GM21360 (cell line): Measurements from ENCODE around the gene CITED4.

Source experiments
- ATAC-seq: cut with Tn5 transposase; IDR thresholded peaks from one replicate; pipeline ENCODE4 v1.9.1; 2021; ENCODE audit warnings: mild to moderate bottlenecking, moderate library complexity; ENCODE audit not compliant: unreplicated experiment

CITED4 gene

DNA sequence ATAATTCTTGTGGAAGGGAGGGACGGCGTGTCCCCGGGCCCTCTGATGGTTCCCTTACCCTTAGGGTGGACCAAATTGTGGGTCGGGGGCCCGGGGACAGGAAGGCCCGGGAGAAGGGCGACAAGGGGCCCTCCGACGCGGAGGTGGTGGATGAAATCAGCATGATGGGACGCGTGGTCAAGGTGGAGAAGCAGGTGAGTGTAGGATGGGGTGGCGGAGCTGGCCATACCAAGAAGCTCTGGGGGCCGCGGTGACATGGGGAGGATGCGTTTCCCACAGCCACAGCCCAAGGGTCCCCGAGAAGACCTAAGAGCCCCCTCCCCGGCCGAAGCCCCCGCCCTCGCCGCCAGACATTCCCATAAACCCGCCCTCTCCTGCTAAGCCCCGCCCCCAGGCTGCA, 24.6 kb downstream of the CITED4 start:
- no peak for ATAC-seq

DNA sequence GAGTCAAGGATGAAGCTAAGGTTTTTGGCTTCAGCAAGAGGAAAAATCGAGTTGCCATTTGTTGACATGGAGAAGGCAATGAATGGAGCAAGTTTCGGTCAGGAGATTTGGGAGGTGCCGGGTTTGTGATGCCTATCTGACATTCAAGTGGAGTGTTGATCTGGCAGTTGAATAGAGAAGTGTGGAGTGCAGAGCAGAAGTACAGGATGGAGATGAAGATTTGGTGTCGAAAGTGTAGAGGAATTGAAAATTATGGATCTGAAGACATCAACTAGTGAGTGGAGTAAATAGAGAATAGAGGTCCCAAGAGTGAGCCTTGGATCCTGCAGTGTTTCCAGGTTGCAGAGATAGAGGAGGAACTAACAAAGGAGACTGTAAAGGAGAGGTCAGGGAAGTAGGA, 25.9 kb downstream of the CITED4 start:
- no peak for ATAC-seq

DNA sequence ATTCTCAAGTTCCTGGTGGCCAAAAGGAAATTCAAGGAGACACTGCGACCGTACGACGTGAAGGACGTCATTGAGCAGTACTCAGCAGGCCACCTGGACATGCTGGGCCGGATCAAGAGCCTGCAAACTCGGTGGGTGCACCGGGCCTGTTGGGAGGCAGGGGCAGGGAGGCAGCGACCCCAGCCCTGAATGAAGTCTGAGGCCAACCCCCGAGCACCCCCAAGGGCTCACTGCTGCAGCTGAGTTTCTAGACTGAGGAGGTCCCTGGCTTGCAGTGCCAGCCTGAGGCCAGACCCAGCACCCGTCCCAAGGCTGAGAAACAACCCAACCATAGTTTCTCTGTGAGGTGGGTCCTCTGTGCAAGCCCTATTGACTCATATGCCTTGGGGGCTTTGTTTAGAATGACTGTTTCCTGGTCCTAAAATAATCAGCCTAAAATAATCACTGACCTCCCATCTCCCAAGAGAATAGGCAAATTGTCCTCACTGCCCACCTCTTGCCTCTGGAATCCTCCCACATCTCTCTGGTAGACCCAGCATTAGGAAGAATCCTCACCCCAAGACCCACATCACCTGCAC, 27.1 kb downstream of the CITED4 start:
- ATAC-seq = no peak

DNA sequence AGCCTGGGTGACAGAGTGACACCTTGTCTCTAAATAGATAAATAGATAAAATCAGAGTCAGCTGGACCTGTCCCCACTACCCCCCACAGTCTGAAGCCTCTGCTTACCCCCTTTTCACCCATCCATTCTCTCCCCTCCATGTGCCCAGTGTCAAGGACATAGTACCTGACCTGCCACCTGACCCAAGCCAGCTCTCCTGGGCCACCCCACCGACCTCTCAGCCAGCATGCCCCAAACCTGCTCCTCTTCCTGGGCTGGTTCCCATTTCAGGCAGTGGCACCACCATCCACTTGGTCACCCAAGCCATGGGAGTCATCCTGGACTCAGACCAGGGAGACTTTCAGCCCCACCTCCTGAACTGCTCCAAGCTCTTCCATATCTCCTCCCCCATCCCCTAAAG, 28.2 kb downstream of the CITED4 start:
- no peak for ATAC-seq

DNA sequence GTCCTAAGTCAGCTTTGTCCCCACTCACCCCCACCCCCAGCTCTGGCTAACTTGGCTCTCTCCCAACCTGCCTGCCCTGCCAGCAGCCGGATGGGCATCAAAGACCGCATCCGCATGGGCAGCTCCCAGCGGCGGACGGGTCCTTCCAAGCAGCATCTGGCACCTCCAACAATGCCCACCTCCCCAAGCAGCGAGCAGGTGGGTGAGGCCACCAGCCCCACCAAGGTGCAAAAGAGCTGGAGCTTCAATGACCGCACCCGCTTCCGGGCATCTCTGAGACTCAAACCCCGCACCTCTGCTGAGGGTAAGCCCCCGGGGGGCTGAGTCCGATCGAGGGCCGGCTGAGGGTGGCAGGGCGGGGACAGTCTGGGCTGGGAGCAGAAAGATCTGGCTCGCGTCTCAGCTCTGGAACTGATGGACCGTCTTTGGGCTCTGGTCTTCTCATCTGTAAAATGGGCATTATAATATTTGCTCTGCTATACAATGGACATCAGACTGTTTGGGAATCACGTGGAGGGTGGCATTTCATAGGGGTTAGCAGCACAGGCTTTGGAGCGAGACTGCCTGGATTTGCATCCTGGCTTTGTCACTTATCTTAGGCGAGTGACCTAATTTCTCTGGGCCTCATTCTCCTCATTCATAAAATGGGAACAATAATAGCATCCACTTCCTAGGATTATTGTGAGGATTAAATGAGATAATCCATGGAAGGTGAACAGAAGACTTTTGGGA, 31.0 kb downstream of the CITED4 start:
- no peak for ATAC-seq

DNA sequence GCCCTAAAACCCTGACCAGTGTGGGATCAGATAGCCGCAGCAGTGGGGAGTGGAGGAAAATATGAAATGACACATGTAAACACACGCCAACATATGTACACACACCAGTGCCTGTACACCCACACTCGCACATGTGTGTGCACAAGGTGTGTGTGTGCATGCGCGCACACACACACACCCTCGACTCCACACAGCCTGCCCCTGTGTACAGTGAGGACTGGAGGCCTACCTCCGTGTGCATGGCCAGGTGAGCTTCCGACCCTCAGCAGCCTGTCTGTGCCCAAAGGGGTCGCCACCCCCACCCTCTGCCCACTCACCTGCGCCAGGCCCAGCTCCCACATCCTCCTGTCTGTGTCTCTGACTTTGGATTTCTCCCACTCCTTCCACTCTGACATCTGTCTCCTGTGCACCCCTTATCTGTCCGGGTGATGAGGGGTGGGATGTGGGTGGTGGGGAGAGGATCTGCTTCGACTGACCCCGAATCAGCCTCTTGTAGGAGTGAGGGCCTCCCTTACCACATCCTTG, 31.7 kb downstream of the CITED4 start:
- no peak for ATAC-seq

DNA sequence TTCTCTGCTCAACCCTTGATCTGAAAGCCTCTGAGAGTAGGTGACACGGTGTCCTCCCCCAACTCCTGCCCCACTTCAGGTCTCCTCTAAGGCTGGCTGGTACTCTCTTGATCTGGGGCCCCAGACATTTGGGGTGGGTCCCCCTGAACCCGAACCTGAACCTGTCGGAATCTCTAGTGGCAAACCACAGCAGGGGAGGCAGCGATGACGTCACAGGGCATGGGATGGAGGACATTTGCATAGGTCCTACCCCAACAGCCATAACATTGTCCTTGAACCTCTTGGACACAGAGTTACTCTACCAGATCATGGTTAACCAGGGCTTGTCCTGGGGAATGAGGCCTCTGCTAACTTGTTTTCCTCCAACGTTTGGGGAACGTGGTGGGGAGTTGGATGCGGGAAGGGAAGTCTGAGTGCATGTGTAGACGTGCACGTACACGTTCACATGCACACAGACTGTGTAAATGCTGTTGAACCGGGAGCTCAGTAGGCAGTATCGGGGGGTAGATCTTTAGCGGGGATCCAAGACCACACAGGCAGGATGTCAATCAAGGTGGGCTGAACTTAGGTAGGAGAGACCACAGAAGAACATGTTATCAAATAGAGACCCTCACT, 32.4 kb downstream of the CITED4 start:
- no peak for ATAC-seq

DNA sequence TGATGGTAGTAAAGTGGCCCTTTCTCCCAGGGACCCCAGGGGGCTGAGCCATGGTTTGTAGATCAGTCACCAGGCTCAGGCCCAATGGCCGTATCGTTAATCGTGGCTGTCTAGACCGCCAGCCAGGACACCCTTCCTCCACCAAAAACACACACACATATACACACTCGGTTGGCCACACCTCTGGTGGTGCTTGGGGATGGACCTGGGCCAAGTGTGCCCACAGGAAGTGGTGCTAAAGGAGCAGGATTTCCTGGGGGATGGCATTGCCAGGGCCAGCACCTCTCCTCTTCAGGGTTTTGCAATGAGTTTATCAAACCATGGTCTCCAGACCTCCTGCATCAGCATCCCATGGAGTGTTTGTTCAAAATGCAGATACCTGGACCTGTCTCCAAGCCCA, 36.2 kb downstream of the CITED4 start:
- ATAC-seq = no peak

DNA sequence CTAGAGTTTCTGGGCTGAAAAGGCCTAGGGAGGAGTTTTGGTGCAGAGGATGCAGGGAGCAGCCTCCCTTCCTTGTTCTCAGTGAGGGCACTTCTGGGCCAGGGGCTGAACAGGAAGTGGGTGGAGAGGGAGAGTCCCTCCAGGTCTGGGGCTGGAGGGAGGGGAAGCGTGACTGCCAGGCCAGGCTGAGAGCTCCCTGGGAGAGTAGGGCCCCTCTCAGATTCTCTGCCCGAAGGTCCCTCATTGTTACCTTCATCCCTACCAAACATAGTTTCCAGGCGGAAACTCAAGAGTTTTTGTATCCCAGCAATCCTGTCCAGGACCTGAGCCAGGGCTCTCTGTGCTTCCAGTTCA, 36.8 kb downstream of the CITED4 start:
- no peak for ATAC-seq

DNA sequence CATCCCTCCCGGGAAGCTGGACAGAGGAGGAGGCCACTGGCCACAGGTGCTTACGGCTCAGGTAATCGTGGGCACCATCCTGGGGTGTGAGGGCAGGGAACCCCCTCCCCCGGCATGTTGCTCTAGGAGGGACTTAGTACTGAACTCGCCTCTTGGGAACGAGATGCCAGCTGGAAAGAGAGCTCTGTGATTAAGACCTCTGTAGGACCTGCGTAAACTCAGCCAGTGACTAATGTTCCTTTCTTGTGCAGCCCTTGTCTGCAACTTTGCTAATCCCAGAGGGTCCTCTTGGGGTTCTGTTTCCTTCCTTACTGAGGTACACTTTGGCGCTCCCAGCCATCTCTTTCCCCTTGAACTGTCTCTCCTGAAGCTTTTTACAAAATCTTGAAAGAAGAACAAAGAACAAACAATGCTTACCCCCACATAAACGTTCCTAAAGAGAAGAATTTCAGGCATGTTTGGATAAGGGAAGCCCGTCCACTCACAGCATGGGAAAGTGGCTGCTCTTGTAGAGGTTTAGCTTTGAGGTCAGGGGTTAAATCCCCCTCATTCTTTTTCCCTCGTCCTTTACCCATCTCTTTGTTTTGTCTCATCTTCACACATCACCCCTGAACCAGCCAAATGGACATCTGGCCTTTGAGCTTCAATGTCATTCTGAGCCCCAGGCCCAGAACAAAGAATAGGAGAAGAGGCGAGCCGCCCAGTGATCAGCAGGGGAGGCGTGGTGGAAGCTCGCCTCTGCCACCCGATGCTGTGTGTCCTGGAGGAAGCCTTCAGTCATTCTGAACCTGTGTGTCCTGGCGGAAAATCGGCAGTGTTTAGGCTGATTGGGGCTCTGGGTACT, 37.4 kb downstream of the CITED4 start:
- no peak for ATAC-seq

DNA sequence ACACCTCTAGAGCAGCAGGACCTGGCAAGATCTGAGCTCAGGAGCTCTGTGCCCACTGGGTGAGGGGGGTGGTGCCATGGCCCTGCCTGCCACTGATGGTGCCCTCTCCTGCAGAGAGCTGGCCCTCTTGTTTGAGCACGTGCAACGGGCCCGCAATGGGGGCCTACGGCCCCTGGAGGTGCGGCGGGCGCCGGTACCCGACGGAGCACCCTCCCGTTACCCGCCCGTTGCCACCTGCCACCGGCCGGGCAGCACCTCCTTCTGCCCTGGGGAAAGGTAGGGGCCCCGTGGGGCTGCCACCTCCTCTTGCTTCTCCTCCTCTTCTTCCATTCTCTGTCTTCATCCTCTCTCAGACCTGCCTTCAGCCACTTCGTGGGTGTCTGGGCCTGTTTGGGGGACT, 38.2 kb downstream of the CITED4 start:
- ATAC-seq = no peak

DNA sequence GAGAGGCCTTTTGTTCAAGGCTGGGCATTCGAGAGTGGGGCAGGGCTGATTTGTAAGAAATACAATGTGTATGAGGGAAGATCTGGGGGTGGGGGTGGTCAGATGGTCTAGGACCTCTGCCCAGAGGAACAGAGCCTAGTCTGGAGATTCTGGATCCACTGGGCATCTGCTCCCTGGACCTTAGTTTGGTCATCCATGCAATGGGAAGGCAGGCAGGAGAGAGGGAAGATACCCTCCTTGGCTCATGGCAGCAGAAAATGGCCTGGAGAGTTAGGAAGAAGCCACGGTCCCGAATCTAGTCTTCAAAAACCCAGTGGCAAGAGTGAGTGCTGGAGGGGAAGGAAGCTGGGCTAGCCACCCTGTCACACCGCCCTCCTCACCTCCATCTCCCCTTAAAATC, 38.8 kb downstream of the CITED4 start:
- ATAC-seq = no peak

DNA sequence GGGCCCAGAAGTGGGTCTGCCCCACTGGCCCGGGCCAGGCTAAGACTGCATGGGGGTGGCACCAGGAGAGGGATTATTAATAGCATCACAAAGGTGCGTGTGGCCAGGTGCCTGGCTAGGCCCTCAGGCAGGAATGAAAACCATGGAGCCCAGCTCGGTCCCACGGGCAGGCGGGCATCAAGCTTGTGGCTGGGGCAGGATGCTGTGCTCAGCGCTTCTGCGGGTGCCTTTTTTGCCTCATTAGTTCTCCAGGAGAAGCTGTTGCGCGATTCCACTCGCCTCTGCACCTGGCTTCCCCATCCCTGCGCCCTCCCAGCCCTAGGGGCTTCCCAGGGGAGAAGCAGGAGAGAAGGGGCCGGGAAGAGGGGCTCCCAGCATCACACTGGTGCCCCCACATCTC, 39.3 kb downstream of the CITED4 start:
- no peak for ATAC-seq

DNA sequence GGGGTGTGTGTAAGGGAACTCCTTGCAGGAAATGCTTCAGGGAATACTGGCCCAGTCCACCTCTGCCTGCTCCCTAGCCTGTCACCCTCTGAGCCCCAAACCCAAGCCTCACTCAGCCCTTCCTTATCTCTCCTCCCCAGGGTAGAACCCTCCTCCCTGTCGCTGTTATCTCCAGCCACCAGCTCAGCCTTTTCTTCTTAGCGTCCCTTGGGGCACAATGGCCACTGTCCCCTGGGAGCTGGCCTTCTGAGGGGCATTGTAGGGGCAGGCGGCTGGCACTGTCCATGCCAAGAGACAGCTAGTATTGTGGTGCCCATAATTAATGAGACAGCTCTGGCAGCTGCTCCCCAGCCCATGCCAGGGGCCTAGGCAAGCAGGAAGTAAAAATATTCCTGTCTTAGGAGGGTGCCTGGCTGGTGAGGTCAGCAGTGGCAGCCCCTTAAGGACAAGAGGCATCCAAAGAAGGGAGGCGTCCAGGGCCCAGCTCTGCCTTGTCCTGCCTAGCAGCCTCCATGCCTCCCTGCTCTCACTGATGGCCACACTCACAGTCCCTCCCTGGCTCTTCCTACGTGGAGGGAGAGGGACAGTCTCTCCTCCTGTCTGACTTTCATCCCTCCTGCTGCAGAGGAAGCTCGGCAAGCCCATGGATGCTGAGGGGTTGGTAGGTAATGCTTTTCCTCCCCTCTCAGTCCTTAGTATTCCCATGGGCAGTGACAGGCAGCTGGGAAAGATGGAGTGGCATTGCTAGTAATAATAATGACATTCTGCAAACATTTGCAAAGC, 41.1 kb downstream of the CITED4 start:
- ATAC-seq = no peak

DNA sequence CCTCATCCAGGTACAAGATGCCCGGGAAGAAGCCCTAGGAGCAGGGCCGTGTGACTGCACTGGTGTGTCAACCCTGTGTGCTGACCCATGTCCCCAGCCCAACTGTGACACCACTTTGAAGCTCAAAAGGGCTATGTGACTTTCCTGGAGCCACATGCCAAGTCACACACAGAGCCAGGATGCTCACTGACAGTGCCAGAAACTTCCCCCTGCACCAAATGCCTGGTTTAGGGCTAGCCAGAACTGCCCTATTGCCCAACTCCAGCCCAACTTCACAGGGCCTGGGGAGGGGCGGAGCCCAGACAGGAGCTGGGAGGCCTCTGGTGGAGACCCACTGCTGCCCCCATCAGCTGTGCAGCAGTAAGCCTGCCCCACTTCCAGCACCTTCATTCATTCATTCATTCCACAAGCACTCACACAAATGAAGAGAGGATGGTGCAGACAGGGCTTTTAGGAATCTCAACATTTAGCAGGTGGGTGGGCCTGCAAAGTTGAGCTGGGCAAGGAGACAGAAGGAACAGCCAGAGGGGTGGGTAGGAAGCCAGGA, 41.8 kb downstream of the CITED4 start:
- no peak for ATAC-seq

DNA sequence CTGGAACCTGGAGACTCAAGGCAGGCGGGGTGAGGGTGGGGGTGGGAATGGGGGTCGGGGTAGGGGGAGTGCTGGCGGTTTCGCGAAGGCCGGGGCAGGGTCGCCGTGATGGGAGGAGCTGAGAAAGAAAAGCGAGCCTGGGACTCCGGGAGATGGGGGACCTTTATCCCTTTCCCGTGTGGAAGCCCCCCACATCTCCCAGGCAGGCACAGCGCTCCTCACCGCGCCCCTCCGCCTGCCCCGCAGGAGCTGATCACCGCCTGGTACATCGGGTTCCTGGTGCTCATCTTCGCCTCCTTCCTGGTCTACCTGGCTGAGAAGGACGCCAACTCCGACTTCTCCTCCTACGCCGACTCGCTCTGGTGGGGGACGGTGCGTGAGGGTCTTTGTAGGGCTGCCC, 43.1 kb downstream of the CITED4 start:
- no peak for ATAC-seq

DNA sequence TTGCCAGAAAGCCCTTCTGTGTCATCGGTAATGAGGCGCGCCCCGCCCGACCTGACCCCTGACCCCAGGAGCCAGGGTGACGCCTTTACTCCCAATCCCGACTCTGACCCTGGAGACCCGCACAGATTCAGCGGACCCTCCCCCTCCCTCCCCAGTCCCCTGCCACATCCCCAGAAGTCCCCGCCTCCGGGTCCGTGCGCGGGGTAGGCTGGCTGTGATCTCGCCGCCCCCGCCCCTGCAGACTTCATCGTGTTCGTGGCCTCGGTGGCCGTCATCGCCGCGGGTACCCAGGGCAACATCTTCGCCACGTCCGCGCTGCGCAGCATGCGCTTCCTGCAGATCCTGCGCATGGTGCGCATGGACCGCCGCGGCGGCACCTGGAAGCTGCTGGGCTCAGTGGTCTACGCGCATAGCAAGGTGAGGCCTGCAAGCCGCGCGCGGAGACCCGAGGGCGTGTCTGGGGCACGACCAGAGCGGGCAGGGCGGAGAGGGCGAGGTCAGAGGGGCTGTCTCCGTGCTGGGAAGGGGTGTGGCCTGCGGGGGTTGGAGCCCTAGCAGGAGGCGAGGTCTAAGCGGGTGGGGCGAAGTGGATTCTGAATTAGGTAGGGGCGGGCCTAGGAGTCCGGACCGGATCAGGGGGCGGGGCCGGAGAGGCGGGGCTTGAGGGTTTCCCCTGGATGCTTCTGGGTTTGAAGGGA, 43.8 kb downstream of the CITED4 start:
- ATAC-seq = peak; percentile 70

DNA sequence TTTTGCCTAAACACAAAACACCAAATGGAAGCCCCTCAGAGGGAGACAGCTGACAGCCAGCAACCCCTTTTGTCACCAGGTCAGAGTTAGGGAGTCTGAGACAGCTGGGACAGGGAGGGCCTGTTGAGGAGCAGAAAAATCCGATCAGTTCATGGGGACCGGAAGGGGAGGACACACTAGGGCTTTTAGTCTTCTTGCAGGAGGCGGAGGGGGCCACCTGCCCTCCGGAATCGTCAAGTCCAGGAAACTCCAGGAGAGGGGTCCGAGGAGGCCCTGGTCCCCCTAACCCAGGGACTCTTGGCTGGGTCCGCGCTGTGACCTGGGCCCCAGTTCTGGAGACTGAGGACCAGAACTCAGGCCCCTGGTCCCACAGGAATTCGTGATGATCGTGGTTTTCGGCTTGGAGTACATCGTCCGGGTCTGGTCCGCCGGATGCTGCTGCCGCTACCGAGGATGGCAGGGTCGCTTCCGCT, 44.3 kb downstream of the CITED4 start:
- no peak for ATAC-seq

DNA sequence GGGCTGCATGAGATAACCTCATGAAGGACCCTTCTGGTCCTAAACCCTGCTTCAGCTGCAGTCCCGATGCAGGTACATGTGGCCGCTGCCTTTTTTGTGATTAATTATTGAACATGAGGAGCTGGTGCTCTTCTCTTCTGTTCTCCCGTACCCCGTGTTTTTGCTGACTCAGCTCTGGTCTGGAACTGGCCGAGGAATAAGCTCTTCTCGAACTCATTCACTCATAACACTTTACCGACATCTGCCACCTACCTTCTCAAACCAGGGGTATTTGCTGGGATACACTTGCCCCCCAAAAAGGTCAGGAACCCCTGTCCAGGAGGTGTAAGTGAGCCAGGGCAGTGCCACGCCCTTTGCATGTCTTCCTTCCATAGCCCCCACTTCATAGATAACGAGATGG, 46.7 kb downstream of the CITED4 start:
- no peak for ATAC-seq
